ENCODE data around the gene EMD.
"Not testable (repeated sequence)": the region's sequence is repeated elsewhere in the genome, so short reads cannot be mapped to it uniquely, and the experiment has no call there.

The EMD gene

DNA sequence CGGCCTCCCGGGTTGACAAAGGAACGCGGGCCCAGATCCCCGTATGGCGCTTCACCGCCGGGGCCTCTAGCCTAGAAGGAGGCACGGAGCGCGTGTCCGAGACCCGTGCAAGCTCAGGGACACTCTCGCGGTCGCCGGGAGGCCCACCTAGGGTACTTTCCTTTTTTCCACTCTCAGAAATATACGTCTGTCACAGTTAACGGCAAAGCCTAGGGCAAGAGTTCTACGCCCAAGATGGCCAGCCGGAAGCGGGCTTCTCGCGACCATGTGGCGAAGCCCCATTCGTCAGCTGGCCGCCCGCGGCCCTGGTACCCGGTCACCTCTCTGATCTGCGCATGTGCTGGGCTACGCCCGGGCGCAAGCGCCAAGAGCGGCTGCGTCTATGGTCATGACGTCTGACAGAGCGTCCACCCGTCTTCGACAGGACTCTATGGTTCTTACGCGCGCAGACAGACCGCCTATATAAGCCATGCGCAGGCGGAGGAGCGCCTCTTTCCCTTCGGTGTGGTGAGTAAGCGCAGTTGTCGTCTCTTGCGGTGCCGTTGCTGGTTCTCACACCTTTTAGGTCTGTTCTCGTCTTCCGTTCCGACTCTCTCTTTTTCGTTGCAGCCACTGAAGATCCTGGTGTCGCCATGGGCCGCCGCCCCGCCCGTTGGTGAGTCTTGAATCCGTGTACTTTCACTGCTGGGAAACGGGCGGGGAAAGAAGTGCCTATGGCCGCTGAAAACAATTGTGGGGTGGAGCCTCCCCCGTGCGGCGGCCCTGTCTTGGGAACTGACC lies 19.0 kb downstream of the EMD start, which contains the start of gene RPL10:
TSS of gene RPL10 (plus strand) at position 490 of the 780 bp plus-strand sequence. CDS start at position 633, 143 bp downstream.
- DNase-seq = peak; percentile 82

DNA sequence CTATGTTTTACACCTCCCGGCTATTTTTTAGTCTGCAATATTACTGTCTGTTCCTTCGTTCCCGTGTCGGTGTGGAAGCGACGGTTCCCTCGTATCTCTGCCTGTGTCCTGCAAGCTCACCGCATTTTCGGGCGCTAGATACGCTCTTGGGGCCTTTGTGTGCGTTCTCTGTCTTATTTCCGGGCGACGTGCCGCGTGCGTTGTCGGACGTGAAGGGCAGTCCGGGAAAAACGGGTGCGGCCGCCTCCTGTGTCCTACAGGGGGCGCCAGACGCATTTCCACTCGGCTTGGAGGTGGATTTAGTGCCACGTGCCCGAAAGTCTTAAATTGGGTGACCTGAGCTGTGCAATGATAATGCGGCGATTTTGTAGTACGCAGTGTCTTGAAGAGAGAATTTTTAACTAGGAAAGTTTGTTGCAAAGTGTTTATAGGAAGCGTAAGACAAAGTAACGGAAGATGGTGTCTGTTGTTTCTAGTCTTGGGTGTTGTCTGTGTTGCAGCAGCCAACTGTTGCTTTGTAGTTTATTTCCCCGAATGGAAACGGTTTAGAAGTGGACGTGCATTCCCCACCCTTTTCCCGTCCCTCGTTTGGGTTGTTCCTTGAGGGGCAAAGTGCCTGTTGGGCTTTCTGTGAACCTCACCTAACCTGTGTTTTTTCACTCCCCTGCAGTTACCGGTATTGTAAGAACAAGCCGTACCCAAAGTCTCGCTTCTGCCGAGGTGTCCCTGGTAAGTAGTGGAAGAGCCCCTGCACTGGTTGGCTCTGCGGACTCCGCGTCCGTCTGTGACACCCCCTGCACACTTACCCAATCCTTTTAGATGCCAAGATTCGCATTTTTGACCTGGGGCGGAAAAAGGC lies 19.8 kb downstream of the EMD start:
- peak; percentile 80 for DNase-seq

DNA sequence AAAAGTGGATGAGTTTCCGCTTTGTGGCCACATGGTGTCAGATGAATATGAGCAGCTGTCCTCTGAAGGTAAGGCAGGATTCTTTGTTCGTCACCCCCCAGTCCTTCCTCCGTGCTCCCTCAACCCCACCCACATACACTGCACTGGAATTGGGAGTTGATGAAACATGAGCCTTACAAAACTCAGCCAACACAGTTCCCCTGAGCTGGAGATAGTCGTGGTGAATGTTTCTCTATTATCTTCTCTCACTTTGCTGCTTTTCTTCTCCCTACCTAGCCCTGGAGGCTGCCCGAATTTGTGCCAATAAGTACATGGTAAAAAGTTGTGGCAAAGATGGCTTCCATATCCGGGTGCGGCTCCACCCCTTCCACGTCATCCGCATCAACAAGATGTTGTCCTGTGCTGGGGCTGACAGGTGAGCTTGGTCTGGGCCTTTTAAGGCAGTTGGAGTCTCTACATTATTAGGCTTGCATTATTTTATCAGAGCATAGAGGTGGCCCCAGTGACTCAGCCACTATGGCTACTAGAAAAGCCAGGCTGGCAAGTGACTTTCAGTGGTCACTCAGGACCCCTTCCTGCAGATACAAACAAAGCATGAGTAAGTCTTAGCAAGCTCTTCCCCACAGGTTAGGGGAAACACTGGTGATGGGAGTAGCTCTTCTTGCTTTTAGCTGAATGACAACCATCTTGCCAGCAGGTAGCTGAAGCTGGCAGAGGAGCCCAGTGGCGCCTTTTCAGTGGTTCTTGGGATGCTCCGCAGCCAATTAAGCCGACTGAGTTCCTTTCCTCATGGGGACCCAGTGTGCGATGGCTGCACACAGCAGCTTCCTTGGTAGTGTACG lies 20.7 kb downstream of the EMD start:
- DNase-seq = no peak

DNA sequence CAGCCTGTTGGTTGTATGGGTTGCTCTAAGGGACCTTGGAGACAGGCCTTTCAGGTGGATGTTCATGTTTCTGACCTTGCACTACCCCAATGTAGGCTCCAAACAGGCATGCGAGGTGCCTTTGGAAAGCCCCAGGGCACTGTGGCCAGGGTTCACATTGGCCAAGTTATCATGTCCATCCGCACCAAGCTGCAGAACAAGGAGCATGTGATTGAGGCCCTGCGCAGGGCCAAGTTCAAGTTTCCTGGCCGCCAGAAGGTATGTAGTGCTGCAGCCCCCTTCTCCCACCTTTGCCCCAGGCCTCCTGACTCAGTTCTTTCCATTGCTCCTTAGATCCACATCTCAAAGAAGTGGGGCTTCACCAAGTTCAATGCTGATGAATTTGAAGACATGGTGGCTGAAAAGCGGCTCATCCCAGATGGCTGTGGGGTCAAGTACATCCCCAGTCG lies 21.3 kb downstream of the EMD start:
- DNase-seq = not testable (repeated sequence)

DNA sequence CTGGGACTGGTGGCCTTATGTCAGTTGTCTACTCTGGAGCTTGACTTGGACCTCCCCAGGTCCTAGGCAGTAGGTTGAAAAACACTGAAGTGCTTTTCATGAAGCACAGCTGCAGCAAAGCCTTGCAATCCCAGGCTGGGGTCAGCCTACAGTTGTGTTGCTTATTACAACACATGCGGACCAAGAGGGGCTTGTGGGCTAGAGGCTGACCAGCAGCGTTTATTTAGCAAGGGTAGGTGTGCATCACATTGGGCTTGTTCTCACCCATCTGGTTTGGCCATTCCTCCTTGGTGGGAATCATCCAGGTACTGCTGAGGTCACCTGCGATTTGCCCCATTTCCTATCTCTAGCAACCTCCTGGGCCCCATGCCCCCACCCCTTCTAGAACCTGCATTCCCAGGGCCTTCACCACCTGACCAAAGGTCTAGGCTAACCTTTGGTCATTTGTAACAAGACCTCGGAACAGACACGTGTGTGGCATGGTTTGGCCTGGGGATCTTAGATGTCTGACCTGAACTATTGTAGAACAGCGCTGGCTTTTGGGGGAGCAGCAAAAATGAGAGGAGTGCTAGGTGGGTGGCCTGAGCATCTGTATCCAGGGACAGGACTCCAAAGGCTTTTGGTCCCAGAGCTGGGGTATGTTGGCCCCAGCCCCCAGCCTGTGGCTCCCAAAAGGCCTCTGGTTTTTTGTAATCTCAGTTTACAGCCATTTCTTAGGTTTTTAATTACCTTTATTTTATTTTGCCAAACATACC lies 22.1 kb downstream of the EMD start:
- no peak for DNase-seq

DNA sequence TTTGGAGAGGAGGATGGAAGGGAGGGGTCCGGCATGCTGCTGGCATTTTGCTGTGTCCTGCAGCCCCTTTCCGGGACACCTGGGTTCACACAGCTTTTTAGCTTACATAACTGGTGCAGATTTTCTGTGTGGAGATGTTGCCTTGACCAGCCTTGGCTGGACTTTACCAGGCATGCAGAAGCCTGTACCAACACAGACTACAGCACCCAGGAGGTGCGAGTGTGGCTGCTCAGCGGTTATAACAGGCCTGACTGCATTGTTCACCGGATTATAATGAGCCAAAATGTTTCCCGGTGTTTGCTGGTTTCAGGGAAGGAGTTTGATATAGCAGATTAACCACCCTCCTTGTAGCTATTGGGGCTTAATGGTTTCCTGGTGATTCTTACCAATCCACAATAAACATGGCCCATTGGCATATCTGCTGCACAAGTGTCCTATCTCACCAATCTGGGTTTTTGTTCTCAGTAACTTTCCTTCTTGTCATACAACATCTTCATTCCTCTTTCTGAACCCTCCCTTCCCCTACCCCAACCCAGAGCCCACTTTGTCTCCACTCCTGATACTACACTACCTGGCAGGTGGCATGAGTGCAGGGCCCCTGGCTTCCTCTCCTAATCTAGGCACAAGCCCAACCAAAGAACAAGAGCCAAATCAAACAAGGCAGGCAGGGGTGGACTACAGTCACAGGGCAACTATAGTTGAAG lies 23.0 kb downstream of the EMD start:
- no peak for DNase-seq

DNA sequence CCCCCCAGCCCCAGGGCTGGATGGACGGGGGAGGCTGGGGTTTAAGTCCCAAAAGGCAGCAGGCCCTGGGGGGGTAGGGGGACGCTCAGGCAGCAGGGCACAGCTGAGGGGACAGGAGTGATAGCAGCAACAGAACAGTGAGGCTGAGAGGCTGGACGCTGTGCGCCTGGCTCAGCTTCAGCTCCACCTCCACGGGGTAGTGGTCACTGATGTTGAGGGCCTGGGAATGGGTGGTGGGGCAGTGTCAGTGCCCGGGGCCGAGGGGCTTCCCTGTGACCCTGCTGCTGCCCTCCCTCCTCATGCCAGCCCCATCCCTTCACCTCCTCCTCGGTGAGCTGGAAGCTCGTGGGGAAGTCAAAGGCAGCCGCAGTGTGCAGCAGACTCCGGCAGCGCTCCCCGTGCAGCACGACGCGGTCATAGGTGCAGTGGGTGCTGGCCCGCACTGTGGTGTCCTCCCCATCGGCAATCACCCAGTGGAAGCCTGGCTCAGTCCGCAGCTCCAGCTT lies 23.6 kb downstream of the EMD start:
- no peak for DNase-seq

DNA sequence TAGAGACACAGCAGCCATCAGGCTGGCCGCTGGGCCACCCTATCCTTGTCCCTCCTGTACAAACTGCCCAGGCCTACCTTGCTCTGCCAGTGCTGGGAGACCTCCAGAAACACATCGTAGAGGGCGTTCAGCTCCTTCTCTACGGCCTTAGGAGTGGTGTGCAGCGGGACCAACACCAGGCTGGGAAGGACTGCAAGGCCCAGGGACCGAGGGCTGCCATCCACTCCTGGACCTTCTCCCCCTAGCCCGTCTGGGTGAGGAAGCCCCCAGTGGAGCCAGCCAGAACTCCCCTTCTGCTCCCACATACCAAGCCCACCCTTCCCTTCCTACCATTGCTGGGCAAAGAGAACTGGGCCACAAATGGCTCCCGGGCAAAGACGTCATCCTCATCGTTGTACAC lies 24.1 kb downstream of the EMD start:
- DNase-seq = no peak

DNA sequence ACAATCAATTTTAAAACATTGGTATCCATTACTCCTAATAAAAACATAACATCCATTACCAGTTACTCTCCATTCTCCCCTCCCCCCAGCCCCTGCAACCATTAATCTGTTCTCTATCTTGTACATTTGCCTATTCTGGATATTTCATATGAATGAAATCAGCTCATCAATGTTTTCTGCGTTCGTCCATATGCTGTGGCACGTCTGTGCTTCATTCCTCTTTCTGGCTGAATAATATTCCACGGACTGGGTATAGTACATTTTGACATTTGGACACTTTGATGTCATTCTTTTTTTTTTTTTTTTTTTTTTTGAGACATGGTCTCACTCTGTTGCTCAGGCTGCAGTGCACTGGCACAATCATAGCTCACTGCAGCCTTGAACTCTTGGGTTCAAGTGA lies 24.8 kb downstream of the EMD start:
- DNase-seq = no peak

DNA sequence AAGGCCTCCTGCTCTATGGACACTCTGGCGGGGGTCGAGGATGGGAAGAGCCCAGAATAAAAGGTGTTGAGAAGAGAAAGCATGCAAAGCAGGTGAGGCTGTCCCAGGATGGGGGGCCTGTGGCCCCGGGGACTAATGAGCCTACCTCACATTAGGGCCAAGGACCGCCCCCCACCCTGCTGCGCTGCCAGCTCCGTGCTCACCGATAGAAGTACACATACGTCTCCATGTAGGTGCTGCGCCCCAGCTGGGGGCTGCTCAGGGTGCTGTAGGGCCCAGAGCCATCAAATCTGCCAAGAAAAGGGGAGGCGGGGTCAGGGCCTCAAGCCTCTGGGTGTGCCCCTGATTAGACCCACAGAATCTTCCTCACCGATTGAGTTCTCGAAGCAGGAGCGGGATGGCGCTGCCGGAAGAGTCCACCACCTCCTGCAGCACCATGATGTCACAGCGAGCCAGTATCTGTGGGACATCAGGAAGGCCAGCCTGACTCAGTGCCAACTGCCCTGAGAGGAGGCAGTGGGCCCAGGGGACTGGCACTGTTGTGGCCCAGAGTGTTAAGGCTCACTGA lies 25.6 kb downstream of the EMD start:
- no peak for DNase-seq

DNA sequence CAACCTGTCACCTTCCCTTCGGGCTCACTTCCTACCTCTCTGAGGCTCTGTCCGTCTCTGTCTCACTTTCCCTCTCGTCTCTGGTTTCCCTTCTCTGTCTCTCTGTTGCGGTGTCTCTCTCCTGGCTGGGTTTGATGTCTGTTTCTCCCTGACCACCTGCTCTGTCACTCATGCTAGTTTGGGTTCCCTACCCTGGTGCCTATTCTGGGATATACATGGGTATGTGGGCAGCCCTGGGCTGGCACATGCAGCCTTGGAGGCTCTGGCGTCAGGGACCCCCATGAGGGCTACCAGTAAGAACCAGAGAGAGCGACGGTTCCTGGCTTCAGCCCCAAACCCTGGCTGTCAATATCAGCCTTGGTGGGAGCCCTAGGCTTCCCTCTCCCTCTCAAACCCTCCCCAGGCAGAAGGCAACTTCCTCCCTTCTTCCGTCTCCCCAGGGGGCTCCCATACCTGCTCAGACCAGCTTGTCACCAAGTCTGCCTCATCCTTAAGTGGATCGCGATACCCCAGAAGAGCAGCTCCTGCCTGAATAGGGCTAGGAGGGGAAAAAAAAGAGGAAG lies 29.6 kb downstream of the EMD start:
- DNase-seq = no peak

DNA sequence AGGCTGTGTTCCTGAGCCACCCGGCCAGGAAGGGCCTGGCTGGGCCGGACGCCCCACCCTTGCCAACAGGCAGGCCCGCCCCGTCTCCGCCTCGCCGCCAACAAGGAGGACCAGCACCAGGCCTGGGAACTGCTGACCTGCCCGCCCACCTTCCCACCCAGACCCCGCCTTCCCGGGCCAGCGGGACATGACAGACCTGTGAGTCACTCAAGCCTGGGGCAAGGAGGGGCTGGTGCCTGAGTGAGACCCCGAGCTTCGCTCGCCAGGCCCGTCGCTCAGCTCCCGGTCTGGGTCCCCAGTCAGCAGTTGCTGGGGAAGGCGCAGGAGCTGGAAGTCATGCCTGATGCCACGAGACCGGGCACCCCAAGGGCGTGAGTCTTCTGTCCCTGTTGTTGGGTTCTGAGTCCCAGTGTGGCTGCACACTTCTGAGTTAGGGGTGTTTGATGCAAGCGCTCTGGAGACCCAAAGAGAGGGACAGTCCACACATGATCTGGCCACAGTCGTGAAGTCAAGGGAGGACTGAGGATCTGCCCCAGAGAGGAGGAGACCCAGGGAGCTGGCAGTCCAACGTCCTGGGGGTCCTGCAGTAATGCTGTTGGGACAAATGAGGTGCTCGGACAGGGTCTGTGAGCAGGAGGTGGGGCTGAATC lies 30.3 kb downstream of the EMD start, which contains the start of gene DNASE1L1:
TSS of gene DNASE1L1 (minus strand) at position 33 of the 650 bp plus-strand sequence. CDS start 3,686 bp downstream, outside the sequence.
- no peak for DNase-seq

DNA sequence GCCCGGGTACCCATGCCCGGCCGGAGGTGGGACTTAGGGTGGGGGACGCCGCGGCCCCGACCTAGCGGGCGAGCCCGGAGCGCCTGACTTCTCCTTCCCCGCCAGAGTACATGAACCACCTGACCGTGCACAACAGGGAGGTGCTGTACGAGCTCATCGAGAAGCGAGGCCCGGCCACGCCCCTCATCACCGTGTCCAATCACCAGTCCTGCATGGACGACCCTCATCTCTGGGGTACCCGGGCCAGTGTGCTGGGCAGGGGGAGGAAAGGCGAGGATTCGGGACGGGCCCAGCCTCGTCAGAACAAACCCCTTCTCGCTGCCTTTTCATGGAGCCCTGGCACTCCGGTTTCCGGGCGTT lies 32.9 kb downstream of the EMD start:
- DNase-seq = peak; percentile 49

DNA sequence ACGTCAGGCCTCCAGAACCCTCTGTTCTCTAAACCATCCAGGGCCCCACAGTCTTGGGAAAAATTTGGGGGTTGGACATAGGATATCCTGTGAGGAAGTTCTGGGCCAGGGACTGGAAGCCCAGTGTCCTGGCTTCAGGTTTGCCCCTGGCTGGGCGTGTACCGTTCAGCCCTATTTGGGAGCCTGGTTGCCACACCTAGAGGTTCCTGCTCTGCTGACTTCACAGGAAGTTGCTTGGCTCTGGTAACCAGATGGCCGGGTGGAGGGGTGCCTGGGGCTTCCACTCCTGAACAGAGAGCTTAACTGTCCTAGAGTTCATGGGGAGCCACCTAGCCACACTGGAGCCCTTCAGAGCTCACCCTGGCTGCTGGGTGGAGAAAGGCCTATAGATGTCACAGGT lies 33.4 kb downstream of the EMD start:
- no peak for DNase-seq

DNA sequence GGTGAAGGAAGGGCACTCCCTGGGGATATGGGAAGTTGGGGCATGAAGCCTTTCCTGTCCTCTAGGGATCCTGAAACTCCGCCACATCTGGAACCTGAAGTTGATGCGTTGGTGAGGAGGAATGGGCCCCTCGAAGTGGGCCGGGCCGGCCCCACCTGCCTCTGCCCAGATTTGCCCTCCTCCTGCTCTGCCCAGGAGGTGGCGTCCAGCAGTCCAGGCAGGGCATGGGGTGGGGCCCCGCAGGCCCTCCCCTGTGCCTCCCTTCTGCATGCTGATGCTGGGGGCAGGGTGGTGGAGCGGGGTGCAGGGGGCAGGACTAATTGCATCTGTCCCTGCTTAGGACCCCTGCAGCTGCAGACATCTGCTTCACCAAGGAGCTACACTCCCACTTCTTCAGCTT lies 34.0 kb downstream of the EMD start:
- no peak for DNase-seq

DNA sequence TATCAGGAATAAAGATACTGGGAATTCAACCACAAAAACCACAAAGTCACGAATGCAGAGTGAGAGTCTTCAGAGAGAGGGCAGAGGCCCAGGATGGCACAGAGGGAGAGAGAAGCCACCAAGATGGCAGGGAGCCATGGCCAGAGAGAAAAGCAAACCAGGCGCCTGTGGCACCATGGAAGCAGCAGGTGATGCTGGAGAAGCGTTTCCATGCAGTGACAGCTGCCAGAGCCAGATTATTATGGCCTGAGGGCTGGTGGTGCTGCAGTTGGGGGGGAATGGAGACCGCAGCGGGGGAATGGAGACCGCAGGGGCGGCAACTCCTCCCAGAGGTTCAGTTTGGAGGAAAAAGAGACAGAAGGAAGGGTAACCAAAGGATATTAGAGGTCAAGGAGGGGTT lies 38.1 kb downstream of the EMD start:
- no peak for DNase-seq

DNA sequence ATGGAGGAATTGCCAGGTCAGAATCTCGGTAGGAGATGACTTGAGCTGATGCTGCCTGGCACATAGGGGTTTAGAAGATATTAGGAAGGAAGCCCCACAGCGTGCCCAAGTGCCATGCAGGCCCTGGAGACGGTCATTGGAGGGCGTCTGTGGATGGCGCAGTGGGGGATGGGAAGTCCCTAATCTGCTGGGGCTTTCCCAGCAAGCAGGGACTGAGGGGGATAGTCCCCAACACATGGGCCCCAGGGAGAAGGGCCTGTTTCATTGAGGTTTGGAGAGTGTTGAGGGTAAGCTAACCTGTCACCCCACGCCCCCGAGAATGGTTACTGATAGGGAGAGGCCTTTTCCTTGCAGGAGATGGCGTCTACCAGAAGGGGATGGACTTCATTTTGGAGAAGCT lies 40.1 kb downstream of the EMD start:
- no peak for DNase-seq

DNA sequence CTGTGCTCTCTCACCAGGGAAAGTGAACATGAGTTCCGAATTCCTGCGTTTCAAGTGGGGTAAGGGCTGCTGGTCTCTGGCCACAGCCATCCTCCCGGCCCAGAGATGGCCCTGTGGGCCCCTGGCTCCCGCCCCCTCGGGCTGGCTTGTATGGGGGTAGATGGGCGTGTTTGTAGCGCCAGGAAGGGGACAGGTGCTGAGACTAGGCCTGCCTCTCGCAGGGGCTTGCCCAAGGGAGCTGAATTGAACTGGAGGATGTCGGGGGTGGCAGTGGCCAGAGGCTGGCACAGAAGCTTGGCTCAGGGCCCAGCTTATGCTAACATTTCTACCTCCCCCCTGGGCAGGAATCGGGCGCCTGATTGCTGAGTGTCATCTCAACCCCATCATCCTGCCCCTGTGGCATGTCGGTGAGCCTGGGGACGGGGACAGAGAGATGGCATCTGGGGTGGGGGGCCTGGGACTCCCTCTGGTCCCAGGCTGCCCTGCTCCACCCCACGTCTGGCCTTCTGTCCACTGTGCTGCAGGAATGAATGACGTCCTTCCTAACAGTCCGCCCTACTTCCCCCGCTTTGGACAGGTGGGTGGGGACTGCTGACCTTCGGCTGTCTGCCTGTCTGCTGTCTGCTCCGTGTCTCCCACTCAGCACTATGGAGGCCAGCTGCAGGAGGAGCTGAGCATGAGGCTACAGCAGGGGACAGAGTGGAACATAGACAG lies 40.8 kb downstream of the EMD start:
- no peak for DNase-seq

DNA sequence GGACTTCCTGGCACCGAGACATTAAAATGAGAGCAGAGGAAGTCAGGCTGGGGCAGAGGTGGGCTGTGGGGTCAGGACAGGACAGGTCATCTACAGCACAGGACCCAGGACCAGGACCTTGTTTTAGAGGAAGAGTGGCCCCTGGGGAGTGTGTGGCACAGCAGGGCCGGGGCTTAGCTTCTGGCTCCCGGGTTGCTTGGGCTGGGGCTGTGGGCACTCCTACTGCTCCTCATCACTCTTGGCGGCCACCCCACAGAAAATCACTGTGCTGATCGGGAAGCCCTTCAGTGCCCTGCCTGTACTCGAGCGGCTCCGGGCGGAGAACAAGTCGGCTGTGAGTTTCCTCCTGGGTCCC lies 41.3 kb downstream of the EMD start:
- DNase-seq = no peak
